Skeletal muscle satellite cell (primary cell): ENCODE data around the gene STK33.

Source experiments
- H3K27me3 ChIP-seq: 2 replicates; pipeline ENCODE4 v1.7.0; 2013; ENCODE audit warnings: low read length; ENCODE audit not compliant: control insufficient read depth, insufficient read depth
- H3K36me3 ChIP-seq: 2 replicates; pipeline ENCODE4 v1.7.0; 2013; ENCODE audit warnings: mild to moderate bottlenecking, control low read depth, low read length; ENCODE audit not compliant: insufficient read depth
- H3K4me1 ChIP-seq: 2 replicates; pipeline ENCODE4 v1.7.0; 2013; ENCODE audit warnings: low read length; ENCODE audit not compliant: control insufficient read depth, insufficient read depth
- H3K4me2 ChIP-seq: 2 replicates; pipeline ENCODE4 v1.7.0; 2013; ENCODE audit warnings: mild to moderate bottlenecking, low read length
- H3K4me3 ChIP-seq: 2 replicates; pipeline ENCODE4 v1.7.0; 2013; ENCODE audit warnings: low read length
- H3K9ac ChIP-seq: 2 replicates; pipeline ENCODE4 v1.7.0; 2013; ENCODE audit warnings: mild to moderate bottlenecking, low read depth, low read length, moderate library complexity
- H3K9me3 ChIP-seq: replicated peaks from 2 replicates; pipeline ENCODE4 v1.7.0; 2013; ENCODE audit warnings: mild to moderate bottlenecking, control low read depth, low read length

STK33 gene

GRCh38 chr11:8369592-8370205, 224.3 kb downstream of the STK33 start:
- Histone ChIP-seq H3K4me2 (no peak overlapping the region), H3K4me1 (no peaks in the 10 kb centered on the region), H3K27me3 (peaks cover 11% of the 10 kb centered on the region), H3K4me3 (no peak overlapping the region), H3K9ac (no peak overlapping the region), H3K9me3 (no peaks in the 10 kb centered on the region), H3K36me3 (no peaks in the 10 kb centered on the region)

GRCh38 chr11:8368772-8369171, 225.3 kb downstream of the STK33 start:
- H3K36me3 ChIP-seq = no peaks in the 10 kb centered on the region
- no peak overlapping the region for H3K4me3 ChIP-seq
- no peaks in the 10 kb centered on the region for H3K4me1 ChIP-seq
- no peak overlapping the region for H3K9ac ChIP-seq
- no peak overlapping the region for H3K4me2 ChIP-seq
- H3K9me3 ChIP-seq = no peaks in the 10 kb centered on the region
- H3K27me3 ChIP-seq = peaks cover 17% of the 10 kb centered on the region

DNA sequence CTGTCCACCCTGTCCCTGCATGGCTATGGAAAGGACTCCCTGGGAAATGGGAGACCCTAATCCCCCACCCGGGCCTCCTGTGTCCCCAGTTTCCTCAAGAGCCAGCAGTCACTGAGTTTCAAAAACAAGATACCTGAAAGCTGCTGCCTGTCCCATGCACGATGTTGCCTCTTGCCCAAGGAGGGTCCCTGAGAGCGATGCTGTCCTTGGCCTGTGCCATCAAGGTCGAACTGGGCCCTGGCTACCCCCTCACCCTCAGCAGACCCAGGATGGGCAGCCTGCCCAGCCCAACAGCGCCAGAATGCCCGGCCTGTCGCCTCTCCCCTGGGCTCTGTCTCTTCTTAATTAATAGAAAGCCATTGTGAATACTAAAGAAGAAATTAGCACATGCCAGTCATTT, 225.8 kb downstream of the STK33 start:
- no peak overlapping the region for H3K9ac ChIP-seq
- no peaks in the 10 kb centered on the region for H3K4me1 ChIP-seq
- H3K27me3 ChIP-seq = peaks cover 21% of the 10 kb centered on the region

GRCh38 chr11:8366316-8366715, 227.7 kb downstream of the STK33 start:
- H3K9ac ChIP-seq = no peak overlapping the region
- H3K36me3 ChIP-seq = no peaks in the 10 kb centered on the region
- no peak overlapping the region for H3K4me2 ChIP-seq
- no peak overlapping the region for H3K4me3 ChIP-seq
- no peaks in the 10 kb centered on the region for H3K9me3 ChIP-seq
- no peaks in the 10 kb centered on the region for H3K4me1 ChIP-seq
- H3K27me3 ChIP-seq = peaks cover 25% of the 10 kb centered on the region

More for the DNA sequence above, 225.8 kb downstream of the STK33 start:
- Histone ChIP-seq H3K4me3 (no peak overlapping the region), H3K36me3 (no peaks in the 10 kb centered on the region), H3K4me2 (no peak overlapping the region), H3K9me3 (no peaks in the 10 kb centered on the region)

- H3K4me3 ChIP-seq = no peak overlapping the region
- peaks cover 28% of the 10 kb centered on the region for H3K27me3 ChIP-seq
- H3K4me2 ChIP-seq = no peak overlapping the region
- no peaks in the 10 kb centered on the region for H3K36me3 ChIP-seq
- no peaks in the 10 kb centered on the region for H3K9me3 ChIP-seq
- H3K4me1 ChIP-seq = no peaks in the 10 kb centered on the region
- H3K9ac ChIP-seq = no peak overlapping the region
Observed at GRCh38 chr11:8365216-8365941, 228.6 kb downstream of the STK33 start.

GRCh38 chr11:8363921-8364320, 230.1 kb downstream of the STK33 start:
- no peaks in the 10 kb centered on the region for H3K36me3 ChIP-seq
- peaks cover 31% of the 10 kb centered on the region for H3K27me3 ChIP-seq
- no peak overlapping the region for H3K4me3 ChIP-seq
- no peaks in the 10 kb centered on the region for H3K9me3 ChIP-seq
- no peak overlapping the region for H3K9ac ChIP-seq
- no peaks in the 10 kb centered on the region for H3K4me1 ChIP-seq
- H3K4me2 ChIP-seq = no peak overlapping the region

DNA sequence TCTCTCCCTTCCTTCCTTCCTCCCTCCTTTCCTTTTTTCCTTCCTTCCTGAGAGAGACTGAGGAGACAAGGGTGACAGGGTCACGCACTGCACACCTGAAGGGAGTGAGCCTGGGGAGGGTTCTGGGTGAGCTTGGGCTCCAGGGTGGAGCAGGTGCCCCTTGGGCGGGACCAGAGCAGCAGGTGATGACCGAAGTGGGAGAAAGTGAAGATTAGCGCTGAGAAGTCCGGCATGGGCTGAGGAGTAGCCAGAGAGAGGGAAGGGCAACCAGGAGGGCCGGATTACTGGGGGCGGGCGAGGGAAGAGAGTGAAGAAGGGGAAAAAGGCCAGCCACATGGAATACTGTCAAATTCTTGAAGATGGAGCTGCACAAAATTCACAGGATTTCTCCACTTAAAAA, 231.1 kb downstream of the STK33 start:
- no peak overlapping the region for H3K4me3 ChIP-seq
- peaks cover 33% of the 10 kb centered on the region for H3K27me3 ChIP-seq
- H3K36me3 ChIP-seq = no peaks in the 10 kb centered on the region

GRCh38 chr11:8362491-8362890, 231.5 kb downstream of the STK33 start:
- H3K36me3 ChIP-seq = no peaks in the 10 kb centered on the region
- peaks cover 3% of the 10 kb centered on the region for H3K4me1 ChIP-seq
- H3K4me2 ChIP-seq = no peak overlapping the region
- no peaks in the 10 kb centered on the region for H3K9me3 ChIP-seq
- no peak overlapping the region for H3K9ac ChIP-seq
- peaks cover 36% of the 10 kb centered on the region for H3K27me3 ChIP-seq
- H3K4me3 ChIP-seq = no peak overlapping the region

More for the DNA sequence above, 231.1 kb downstream of the STK33 start:
- Histone ChIP-seq H3K9me3 (no peaks in the 10 kb centered on the region), H3K4me2 (no peak overlapping the region), H3K9ac (no peak overlapping the region), H3K4me1 (no peaks in the 10 kb centered on the region)

DNA sequence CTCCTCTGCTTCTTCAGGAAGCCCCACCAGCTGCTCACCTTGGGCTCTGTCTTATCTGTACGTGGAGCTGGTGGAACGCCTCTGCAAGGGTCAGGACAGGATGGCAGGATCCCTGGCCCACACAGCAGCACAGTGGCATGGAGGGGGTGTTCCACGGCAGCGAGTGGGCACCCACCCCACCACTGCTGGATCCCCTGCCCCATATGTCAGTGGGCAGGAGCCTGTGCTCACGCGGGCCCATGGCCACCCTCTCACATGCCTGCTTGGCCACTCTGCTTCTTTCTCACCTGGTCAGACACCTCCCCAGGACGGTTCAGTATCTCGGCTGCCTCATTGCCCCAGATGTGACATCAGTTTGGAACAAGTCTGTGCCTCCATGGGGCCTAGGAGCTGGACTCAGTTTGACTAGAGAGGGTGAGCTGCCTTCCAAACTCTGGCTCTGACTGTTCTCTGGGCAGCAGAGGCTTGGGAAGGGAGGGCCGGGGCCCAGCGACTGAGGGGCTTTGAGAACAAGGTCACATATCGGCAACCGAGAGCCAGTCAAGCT, 232.3 kb downstream of the STK33 start:
- Histone ChIP-seq H3K4me2 (no peak overlapping the region), H3K9me3 (no peaks in the 10 kb centered on the region), H3K9ac (no peak overlapping the region), H3K27me3 (peaks cover 41% of the 10 kb centered on the region), H3K4me1 (peaks cover 11% of the 10 kb centered on the region), H3K4me3 (no peak overlapping the region), H3K36me3 (no peaks in the 10 kb centered on the region)

- Histone ChIP-seq H3K36me3 (no peaks in the 10 kb centered on the region), H3K4me2 (no peak overlapping the region), H3K9me3 (no peaks in the 10 kb centered on the region), H3K27me3 (peaks cover 47% of the 10 kb centered on the region), H3K4me1 (peaks cover 14% of the 10 kb centered on the region), H3K9ac (no peak overlapping the region), H3K4me3 (no peak overlapping the region)
Observed at GRCh38 chr11:8361206-8361605, 232.8 kb downstream of the STK33 start.

GRCh38 chr11:8360086-8360828, 233.8 kb downstream of the STK33 start:
- Histone ChIP-seq H3K27me3 (peaks cover 56% of the 10 kb centered on the region), H3K4me2 (no peak overlapping the region), H3K4me1 (peaks cover 14% of the 10 kb centered on the region), H3K9me3 (no peaks in the 10 kb centered on the region), H3K9ac (no peak overlapping the region), H3K4me3 (no peak overlapping the region), H3K36me3 (no peaks in the 10 kb centered on the region)
